Forelimb muscle (tissue), 1 donor: ENCODE results near the gene GDF3. TPM values are rescaled to one million over a fixed set of nuclear protein-coding genes. Genes with fewer than 3 reads are reported as not detected.
"Not testable (repeated sequence)": the region's sequence is repeated elsewhere in the genome, so short reads cannot be mapped to it uniquely, and the experiment has no call there.

Experiments used
- DNase-seq: peaks from one replicate; pipeline ENCODE4 v3.0.0-alpha.2; 2013; ENCODE audit warnings: low read depth
- polyA plus RNA-seq: library from polyadenylated mRNA; unstranded; fragments of 120-200 nt; gene quantifications from one replicate; pipeline ENCODE4 v1.2.1, GENCODE V29; 2013; ENCODE audit not compliant: insufficient read length

GDF3 gene
- not detected for polyA plus RNA-seq

GRCh38 chr12:7695566-7696197 lies at the start of gene GDF3:
Gene GDF3 (minus strand): TSS chr12:7695775. CDS start chr12:7695728, 47 bp downstream.
- no peak for DNase-seq

- DNase-seq, result no peak
Observed at GRCh38 chr12:7732993-7733392, 37.4 kb upstream of the GDF3 start.

GRCh38 chr12:7731486-7731885 lies 35.9 kb upstream of the GDF3 start:
- no peak for DNase-seq

GRCh38 chr12:7730984-7731383 lies 35.4 kb upstream of the GDF3 start:
- DNase-seq, result not testable (repeated sequence)

- DNase-seq, result no peak
Observed at GRCh38 chr12:7729746-7730145, 34.2 kb upstream of the GDF3 start.

- no peak for DNase-seq
Observed at GRCh38 chr12:7723926-7724325, 28.4 kb upstream of the GDF3 start.

- no peak for DNase-seq
Observed at GRCh38 chr12:7719946-7720730, 24.6 kb upstream of the GDF3 start.

GRCh38 chr12:7716381-7716780 lies 20.8 kb upstream of the GDF3 start:
- no peak for DNase-seq

- no peak for DNase-seq
Observed at GRCh38 chr12:7712841-7713442, 17.4 kb upstream of the GDF3 start.

- no peak for DNase-seq
Observed at GRCh38 chr12:7711133-7711532, 15.6 kb upstream of the GDF3 start, which contains the start of gene DPPA3. Gene DPPA3 (plus strand): TSS chr12:7711433. CDS start chr12:7711571, 138 bp downstream.

GRCh38 chr12:7709969-7710675 lies 14.5 kb upstream of the GDF3 start:
- DNase-seq, result no peak

- DNase-seq, result no peak
Observed at GRCh38 chr12:7705846-7706245, 10.3 kb upstream of the GDF3 start.

GRCh38 chr12:7695237-7695560 lies 376 bp downstream of the GDF3 start:
- DNase-seq, result no peak

GRCh38 chr12:7694556-7695236 lies 879 bp downstream of the GDF3 start:
- DNase-seq, result no peak

GRCh38 chr12:7693793-7694192 lies 1.8 kb downstream of the GDF3 start:
- no peak for DNase-seq

GRCh38 chr12:7681535-7681934 lies 14.0 kb downstream of the GDF3 start:
- DNase-seq, result no peak

GRCh38 chr12:7679251-7680045 lies 16.1 kb downstream of the GDF3 start:
- no peak for DNase-seq

GRCh38 chr12:7678744-7679143 lies 16.8 kb downstream of the GDF3 start:
- DNase-seq, result no peak

GRCh38 chr12:7677432-7677888 lies 18.1 kb downstream of the GDF3 start:
- peak; percentile 19 for DNase-seq

- DNase-seq, result not testable (repeated sequence)
Observed at GRCh38 chr12:7675455-7675854, 20.1 kb downstream of the GDF3 start.

GRCh38 chr12:7668171-7668570 lies 27.4 kb downstream of the GDF3 start:
- no peak for DNase-seq
